Lung (tissue), 12 donors: Measurements from ENCODE around the gene SLC16A5. TPM values are rescaled to one million over a fixed set of nuclear protein-coding genes. Genes with fewer than 3 reads are reported as not detected.

Source experiments
- ATAC-seq: fragments of 200-7000 bp; cut with Tn5 transposase; one replicate; pipeline ENCODE4 v1.9.1; 2020; ENCODE audit warnings: moderate number of reproducible peaks; ENCODE audit not compliant: insufficient read depth, low FRiP score
- DNase-seq, 3 donors: peaks; one replicate each; pipeline ENCODE4 v3.0.0-alpha.2; 2013 to 2017
- H3K27ac ChIP-seq, 2 donors: one replicate each; pipeline ENCODE4 v1.5.1; 2013; ENCODE audit warnings: mild to moderate bottlenecking in 2 of 2, moderate library complexity in 2 of 2, control low read depth in 1 of 2, inconsistent platforms in 1 of 2, low read depth in 1 of 2, low read length in 1 of 2
- H3K27me3 ChIP-seq, 3 donors: one replicate each; pipeline ENCODE4 v1.5.1; 2013; ENCODE audit warnings: low read length in 2 of 3; ENCODE audit not compliant: control insufficient read depth in 3 of 3, insufficient read depth in 3 of 3
- H3K36me3 ChIP-seq, 4 donors: one replicate each; pipeline ENCODE4 v1.5.1; 2013; ENCODE audit warnings: low read length in 4 of 4, mild to moderate bottlenecking in 1 of 4, moderate library complexity in 1 of 4; ENCODE audit not compliant: control insufficient read depth in 4 of 4, insufficient read depth in 4 of 4
- H3K4me1 ChIP-seq, 5 donors: one replicate each; pipeline ENCODE4 v1.5.1; 2013; ENCODE audit warnings: low read length in 5 of 5, mild to moderate bottlenecking in 2 of 5, moderate library complexity in 1 of 5; ENCODE audit not compliant: control insufficient read depth in 5 of 5, insufficient read depth in 5 of 5
- H3K4me3 ChIP-seq: one replicate; pipeline ENCODE4 v1.5.1; 2013; ENCODE audit warnings: mild to moderate bottlenecking, control low read depth, moderate library complexity
- H3K9ac ChIP-seq, 2 donors: one replicate each; pipeline ENCODE4 v1.5.1; 2013; ENCODE audit warnings: low read length in 2 of 2, control low read depth in 1 of 2; ENCODE audit not compliant: insufficient read depth in 1 of 2
- H3K9me3 ChIP-seq, 4 donors: one replicate each; pipeline ENCODE4 v1.5.1; 2013; ENCODE audit warnings: low read length in 3 of 4, mild to moderate bottlenecking in 1 of 4, moderate library complexity in 1 of 4; ENCODE audit not compliant: control insufficient read depth in 4 of 4, insufficient read depth in 3 of 4
- WGBS, 2 donors: extraction: QIAGEN DNeasy Blood & Tissue Kit; methylation state at CpG; one replicate each; pipeline ENCODE4 v1.1.7; 2013; 5-methylcytosine and 5-hydroxymethylcytosine counted together
- polyA plus RNA-seq, 2 donors: library from polyadenylated mRNA; stranded (reverse); fragments of 200-250 nt; gene quantifications; one replicate each; pipeline ENCODE4 v1.2.1, GENCODE V29; 2013
- total RNA-seq, 2 donors: library from RNA; depleted of rRNA in 1 of 2; stranded (reverse); fragments of >200 nt in 1 of 2; gene quantifications; one replicate each; pipeline ENCODE4 v1.2.1, GENCODE V29; 2014 to 2021
- TF ChIP-seq, protein P1 (sequence below): IDR thresholded peaks from 2 replicates; pipeline ENCODE4 v1.5.1; 2012; ENCODE audit warnings: mild to moderate bottlenecking; ENCODE audit errors: control extremely low read depth, extremely low read depth
- donor health status: control.
- donor health status: control.
- donor health status: Bipolar disorder and iron deficiency.
- donor health status: healthy.
- donor health status: DM: yes; HTN: yes; CAD: no.

Gene SLC16A5
- total and polyA plus RNA-seq, 4 donors: 27.9 to 74.0 (median 42.4) TPM

DNA sequence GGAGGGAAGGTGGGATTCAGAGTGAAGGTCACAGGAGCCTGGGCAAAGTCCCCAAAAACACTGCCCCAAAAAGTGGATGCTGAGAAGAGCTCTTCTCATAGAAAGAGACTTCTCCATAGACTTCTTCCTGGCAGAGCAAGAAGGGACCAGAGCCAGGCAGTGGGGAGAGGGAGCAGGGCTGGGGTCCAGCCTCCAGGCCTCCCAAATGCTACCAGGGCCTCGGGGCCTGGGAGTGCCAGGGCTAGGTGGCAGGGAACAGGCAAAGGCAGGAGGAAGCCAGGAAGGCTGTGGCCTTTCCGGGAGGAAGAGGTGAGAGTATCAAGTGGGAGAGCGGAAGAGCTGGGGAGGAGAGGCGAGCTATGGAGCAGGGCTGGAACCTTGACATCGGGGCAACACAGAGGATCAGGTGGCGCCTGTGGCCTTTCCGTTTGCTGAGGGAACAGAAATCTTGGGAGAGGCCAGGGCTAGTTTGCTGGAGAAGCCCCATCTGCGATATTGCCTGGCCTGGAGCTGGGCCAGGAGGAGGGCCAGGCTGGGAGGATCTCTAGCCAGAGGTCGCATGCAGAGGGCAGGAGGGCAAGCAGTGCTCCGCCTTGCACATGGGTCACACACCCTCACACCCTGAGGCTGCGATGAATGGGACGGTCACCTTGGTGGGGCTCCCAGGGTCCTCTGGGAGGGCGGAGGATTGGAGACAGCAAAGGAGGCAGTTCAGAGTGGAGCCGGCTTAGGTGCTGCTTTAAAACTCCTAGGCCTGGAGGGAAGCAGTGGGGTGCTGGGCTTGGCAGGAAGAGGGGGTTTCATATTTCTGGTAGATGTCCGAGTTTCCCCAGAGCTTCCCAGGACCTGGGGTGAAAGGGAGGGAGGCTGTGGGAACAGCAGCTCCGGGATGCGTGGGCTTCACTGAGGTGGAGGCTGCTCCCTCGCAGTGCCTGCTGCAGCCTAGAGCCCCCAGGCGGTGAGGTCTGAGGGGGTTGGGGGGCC is 3.4 kb downstream of the SLC16A5 start:
- Histone ChIP-seq H3K9me3 (no peaks in the 10 kb centered on the region), H3K27me3 (no peaks in the 10 kb centered on the region), H3K9ac (peak overlapping the region in 1 of 2 donors; percentile 16), H3K27ac (peak overlapping the region; percentile 52 to 82), H3K4me1 (peaks cover 0 to 52% (median 23%) of the 10 kb centered on the region in 5 donors), H3K4me3 (no peak overlapping the region), H3K36me3 (peaks cover 0 to 7% (median 0%) of the 10 kb centered on the region in 4 donors)
- DNase-seq: no peak
- TF ChIP-seq, protein P1, sequence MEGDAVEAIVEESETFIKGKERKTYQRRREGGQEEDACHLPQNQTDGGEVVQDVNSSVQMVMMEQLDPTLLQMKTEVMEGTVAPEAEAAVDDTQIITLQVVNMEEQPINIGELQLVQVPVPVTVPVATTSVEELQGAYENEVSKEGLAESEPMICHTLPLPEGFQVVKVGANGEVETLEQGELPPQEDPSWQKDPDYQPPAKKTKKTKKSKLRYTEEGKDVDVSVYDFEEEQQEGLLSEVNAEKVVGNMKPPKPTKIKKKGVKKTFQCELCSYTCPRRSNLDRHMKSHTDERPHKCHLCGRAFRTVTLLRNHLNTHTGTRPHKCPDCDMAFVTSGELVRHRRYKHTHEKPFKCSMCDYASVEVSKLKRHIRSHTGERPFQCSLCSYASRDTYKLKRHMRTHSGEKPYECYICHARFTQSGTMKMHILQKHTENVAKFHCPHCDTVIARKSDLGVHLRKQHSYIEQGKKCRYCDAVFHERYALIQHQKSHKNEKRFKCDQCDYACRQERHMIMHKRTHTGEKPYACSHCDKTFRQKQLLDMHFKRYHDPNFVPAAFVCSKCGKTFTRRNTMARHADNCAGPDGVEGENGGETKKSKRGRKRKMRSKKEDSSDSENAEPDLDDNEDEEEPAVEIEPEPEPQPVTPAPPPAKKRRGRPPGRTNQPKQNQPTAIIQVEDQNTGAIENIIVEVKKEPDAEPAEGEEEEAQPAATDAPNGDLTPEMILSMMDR: no peak
- WGBS, 2 donors: 45 to 71% methylated on average over 19 of the region's 19 CpGs
- ATAC-seq: no peak

DNA sequence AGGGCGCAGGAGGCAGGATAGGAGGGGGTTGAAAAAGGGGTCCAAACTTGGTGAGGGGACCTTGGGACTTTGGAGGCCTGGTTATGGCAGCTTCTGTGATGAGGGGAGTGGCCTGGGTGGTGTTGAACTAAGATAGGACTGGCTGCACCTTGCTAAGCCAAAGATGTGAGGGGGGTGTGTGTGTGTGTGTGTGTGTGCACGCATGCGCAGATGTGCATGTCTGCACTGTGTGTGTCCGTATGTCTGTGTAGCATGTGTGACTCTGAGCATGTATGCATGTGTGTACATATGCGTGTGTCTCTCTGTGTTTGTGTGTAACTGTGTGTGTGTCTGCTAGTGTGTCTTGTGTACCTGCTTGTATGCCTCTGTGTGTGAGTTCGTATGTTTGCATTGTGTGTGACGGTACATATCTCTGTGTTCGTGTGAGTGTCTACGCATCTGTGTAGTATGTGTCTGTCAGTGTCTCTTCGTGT is 4.1 kb downstream of the SLC16A5 start:
- peaks cover 0 to 50% (median 23%) of the 10 kb centered on the region in 5 donors for H3K4me1 ChIP-seq
- H3K9ac ChIP-seq: peak overlapping the region; percentile 16 to 36
- no peak for ATAC-seq
- peaks cover 0 to 7% (median 0%) of the 10 kb centered on the region in 4 donors for H3K36me3 ChIP-seq
- H3K4me3 ChIP-seq: no peak overlapping the region
- 71 to 82% methylated on average over 10 of the region's 10 CpGs for WGBS, 2 donors
- TF ChIP-seq, protein P1: no peak
- no peaks in the 10 kb centered on the region for H3K27me3 ChIP-seq
- no peak for DNase-seq
- H3K9me3 ChIP-seq: no peaks in the 10 kb centered on the region
- peak overlapping the region in 1 of 2 donors; percentile 82 for H3K27ac ChIP-seq

DNA sequence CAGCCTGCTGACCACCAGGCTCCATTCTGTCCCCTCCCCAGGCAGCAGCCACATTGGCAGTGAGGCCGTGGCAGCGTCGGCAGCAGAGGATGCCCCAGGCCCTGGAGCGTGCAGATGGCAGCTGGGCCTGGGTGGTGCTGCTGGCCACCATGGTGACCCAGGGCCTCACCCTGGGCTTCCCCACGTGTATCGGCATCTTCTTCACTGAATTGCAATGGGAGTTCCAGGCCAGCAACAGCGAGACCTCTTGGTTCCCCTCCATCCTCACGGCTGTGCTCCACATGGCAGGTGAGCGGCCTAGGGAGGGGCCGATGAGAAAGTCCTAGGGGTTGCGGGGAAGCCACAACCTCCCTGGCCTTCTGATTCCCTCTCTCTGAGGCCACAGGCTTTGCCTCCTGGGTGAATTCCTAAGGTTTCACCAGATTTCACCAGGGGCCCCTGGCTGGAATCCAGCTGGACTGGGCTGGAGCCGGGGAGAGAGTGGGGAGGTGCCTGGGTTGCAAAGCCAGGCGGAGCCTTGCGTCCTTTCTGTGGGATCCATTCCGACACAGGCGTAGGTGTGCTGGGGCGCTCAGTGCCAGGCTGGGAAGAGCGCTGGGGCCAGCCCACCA is 5.9 kb downstream of the SLC16A5 start:
- no peak for ATAC-seq
- H3K4me3 ChIP-seq: no peak overlapping the region

More for the DNA sequence above, 5.9 kb downstream of the SLC16A5 start:
- Histone ChIP-seq H3K27me3 (no peaks in the 10 kb centered on the region), H3K36me3 (peaks cover 0 to 7% (median 5%) of the 10 kb centered on the region in 4 donors), H3K9ac (no peak overlapping the region), H3K4me1 (peaks cover 0 to 38% (median 23%) of the 10 kb centered on the region in 5 donors), H3K27ac (peak overlapping the region in 1 of 2 donors; percentile 82), H3K9me3 (no peaks in the 10 kb centered on the region)
- DNase-seq: no peak
- TF ChIP-seq, protein P1: no peak
- WGBS, 2 donors: 79 to 92% methylated on average over 18 of the region's 18 CpGs
